ENCODE data around the gene PDRG1.
A peak's percentile ranks its signal among the peaks of the same experiment; 100 is the strongest.
"Not testable (repeated sequence)": the region's sequence is repeated elsewhere in the genome, so short reads cannot be mapped to it uniquely, and the experiment has no call there.

PDRG1 gene

DNA sequence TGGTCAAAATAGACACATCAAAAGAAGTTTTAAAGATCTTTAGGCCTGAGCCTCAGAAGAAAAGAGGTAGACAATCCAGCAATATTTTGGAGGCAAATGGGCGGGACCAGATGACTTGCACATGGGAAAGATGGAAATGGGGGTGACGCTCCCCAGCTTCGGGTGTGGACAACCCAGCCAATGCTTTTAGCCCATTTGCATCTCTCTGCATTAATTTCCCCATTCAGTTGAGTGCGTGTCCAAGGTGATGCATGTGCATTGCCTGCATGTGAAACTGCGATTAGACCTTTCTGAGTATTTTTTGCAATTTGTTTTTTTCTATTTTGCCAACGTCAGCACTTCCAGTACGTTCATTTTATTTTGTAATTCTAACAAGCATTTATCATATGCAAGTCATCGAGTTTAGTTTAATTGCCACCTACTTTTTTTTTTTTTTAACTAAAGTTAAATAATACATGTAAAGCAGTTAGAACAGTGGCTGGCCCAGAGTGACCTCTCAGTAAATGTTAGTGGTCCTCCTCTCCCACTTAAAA lies 24.2 kb downstream of the PDRG1 start:
- H3K27me3 Mint-ChIP-seq = peaks cover 19 to 33% of the 10 kb centered on the region in 2 donors
- no peak overlapping the region for H3K4me3 Mint-ChIP-seq
- H3K4me1 Mint-ChIP-seq = peaks cover 19 to 20% of the 10 kb centered on the region in 2 donors
- no peak overlapping the region for H3K27ac Mint-ChIP-seq
- no peak for ATAC-seq (replicated peaks)
- peaks cover 0 to 2% of the 10 kb centered on the region in 2 donors for H3K36me3 Mint-ChIP-seq
- peaks cover 0 to 4% of the 10 kb centered on the region in 2 donors for H3K9me3 Mint-ChIP-seq
- no peak for DNase-seq

DNA sequence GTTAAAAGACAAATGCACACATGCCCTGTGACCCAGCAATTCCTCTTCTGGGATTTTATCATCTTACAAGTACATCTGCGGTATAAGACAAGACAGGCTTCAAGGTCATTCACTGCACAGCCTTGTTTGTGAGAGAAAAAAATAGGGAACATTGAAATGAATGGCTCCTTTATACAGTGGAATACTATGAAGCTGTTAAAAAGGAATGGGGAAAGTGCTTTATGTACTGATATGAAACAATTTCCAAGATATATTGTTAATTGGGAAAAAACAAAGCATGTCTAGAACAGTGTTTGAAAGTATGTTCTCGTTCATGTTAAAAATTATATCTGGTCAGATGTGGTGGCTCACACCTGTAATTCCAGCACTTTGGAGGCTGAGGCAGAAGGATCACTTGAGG lies 25.4 kb downstream of the PDRG1 start:
- no peak for DNase-seq
- Mint-ChIP-seq H3K27ac (no peak overlapping the region), H3K4me3 (no peak overlapping the region), H3K36me3 (peaks cover 0 to 3% of the 10 kb centered on the region in 2 donors), H3K27me3 (peaks cover 19 to 32% of the 10 kb centered on the region in 2 donors), H3K9me3 (peaks cover 0 to 4% of the 10 kb centered on the region in 2 donors), H3K4me1 (peaks cover 19 to 20% of the 10 kb centered on the region in 2 donors)
- ATAC-seq (replicated peaks) = no peak

DNA sequence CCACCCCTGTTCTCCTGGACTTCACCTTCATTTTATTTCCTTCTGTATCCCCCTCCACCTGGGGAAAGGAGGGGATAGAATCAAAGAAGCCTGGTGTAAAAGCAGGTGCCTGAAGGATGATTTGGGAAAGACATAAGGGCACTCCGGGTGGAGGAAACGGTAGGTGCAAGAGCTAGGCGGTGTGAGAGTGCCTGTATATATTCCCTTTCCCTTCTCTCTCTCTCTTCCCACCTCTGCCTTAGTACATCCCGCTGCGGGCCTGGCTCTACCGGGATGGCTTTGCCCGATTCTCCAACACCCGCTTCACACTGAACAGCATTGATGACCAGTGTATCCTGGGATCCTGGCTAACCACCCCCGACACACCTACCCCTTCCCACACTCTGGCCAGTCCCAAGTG lies 26.2 kb downstream of the PDRG1 start:
- Mint-ChIP-seq H3K36me3 (peaks cover 2 to 3% of the 10 kb centered on the region in 2 donors), H3K27me3 (peaks cover 23 to 27% of the 10 kb centered on the region in 2 donors), H3K27ac (peak overlapping the region; percentile 88), H3K4me1 (peaks cover 20 to 22% of the 10 kb centered on the region in 2 donors), H3K4me3 (no peak overlapping the region), H3K9me3 (peaks cover 0 to 4% of the 10 kb centered on the region in 2 donors)
- ATAC-seq (replicated peaks) = no peak
- DNase-seq = no peak

DNA sequence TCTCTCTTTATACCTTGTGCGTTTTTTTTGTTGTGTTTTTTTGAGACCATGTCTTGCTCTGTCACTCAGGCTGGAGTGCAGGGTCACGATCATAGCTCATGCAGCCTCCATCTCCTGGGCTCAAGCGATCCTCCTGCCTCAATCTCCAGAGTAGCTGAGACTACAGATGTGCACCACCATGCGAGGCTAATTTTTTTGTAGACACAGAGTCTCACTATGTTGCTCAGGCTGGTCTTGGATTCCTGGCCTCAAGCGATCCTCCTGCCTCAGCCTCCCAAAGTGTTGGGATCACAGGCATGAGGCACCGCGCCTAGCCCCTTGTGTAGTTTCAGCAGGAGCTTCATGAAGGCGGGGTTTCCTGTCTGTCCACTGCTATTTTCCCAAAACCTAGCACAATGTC lies 27.3 kb downstream of the PDRG1 start:
- DNase-seq = no peak
- no peak for ATAC-seq (replicated peaks)
- H3K4me1 Mint-ChIP-seq = peaks cover 19 to 24% of the 10 kb centered on the region in 2 donors
- peaks cover 0 to 4% of the 10 kb centered on the region in 2 donors for H3K9me3 Mint-ChIP-seq
- peak overlapping the region in 1 of 2 donors; percentile 15 for H3K4me3 Mint-ChIP-seq
- peaks cover 3% of the 10 kb centered on the region in 2 donors for H3K36me3 Mint-ChIP-seq
- H3K27ac Mint-ChIP-seq = peak overlapping the region; percentile 91
- peaks cover 27 to 29% of the 10 kb centered on the region in 2 donors for H3K27me3 Mint-ChIP-seq

DNA sequence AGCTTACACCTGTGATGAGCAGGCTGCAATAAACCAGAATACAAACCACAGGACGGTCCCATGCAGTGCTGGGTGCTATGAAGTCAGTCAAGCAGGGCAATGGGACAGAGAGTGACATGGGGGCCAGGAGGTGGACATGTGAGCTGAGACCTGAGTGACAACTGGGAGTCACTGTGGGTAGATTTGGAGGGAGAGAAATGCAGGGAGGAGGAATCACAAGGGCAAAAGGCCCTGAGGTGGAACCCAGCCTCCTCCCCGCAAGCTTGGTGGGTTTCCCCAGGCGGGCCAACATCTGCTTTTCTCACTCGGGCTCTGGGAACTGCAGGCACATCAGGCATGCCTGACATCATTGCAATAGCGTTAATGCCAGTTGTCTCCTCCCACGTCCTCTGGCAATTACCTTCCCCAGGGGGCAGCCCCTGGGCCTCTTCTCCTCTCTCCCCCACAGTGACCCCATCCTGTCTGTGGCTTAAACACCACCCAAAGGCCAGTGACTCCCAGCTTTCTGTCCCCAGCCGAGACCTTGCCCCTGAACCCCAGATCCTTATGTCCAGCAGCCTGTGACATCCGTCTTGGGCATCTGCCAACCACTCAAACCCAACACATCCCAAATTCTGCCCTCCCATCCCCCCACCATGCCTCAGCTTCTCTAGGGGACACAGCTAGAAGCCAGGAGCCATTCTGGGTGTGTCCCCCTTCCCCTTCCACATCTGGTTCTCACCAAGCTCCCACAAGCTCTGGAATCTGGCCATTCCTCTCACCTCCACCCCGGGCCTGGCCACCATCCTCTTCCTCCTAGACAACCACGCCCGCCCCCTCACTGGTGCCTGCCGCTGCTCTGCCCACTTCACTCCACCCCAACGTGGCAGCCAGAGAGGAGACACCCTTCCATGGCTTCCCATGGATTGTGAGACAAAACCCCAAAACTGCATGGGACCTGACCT lies 28.2 kb downstream of the PDRG1 start:
- peak overlapping the region; percentile 91 for H3K27ac Mint-ChIP-seq
- peak; percentile 95 to 96 for ATAC-seq (replicated peaks)

DNA sequence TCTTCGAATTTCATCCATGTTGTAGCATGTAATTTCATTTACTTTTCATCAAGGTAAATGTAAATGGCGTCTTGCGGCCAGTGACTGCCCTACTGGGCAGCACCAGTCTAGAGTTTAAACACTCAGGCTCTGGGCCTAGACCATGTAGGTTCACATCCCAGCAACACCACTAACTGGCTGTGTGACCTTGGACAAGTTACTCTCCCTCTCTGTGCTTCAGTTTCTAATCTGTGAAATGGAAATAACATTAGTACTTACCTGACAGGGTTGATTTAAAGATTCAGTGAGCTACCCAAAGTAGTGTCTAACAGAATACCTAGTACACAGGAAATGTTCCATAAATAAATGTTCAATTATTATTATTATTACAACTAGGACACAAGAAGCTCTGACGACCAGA lies 29.3 kb downstream of the PDRG1 start:
- DNase-seq (no peak), ATAC-seq (replicated peaks) (no peak)
- Mint-ChIP-seq H3K27ac (no peak overlapping the region), H3K36me3 (peaks cover 3% of the 10 kb centered on the region in 2 donors), H3K4me1 (peaks cover 32 to 39% of the 10 kb centered on the region in 2 donors), H3K27me3 (peaks cover 27 to 29% of the 10 kb centered on the region in 2 donors), H3K9me3 (peaks cover 0 to 4% of the 10 kb centered on the region in 2 donors), H3K4me3 (no peak overlapping the region)

More for the DNA sequence above, 28.2 kb downstream of the PDRG1 start:
- Mint-ChIP-seq H3K9me3 (peaks cover 0 to 4% of the 10 kb centered on the region in 2 donors), H3K4me3 (peak overlapping the region; percentile 43 to 66), H3K4me1 (peaks cover 21 to 28% of the 10 kb centered on the region in 2 donors), H3K27me3 (peaks cover 27 to 29% of the 10 kb centered on the region in 2 donors), H3K36me3 (peaks cover 3% of the 10 kb centered on the region in 2 donors)
- peak; percentile 81 for DNase-seq

DNA sequence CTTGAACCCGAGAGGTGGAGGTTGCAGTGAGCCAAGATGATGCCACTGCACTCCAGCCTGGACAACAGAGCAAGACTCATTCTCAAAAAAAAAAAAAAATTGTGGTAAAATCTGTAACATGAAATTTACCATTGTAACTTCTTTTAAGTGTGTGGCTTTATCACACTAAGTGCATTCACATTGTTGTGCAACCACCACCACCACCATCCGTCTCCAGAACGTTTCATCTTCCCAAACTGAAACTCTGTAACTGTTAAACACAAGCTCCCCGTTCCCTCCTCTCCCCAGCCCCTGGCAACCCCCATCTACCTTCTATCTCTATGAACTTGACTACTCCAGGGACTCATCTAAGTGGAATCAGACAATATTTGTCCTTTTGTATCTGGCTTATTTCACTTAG lies 29.7 kb downstream of the PDRG1 start:
- Mint-ChIP-seq H3K9me3 (peaks cover 0 to 4% of the 10 kb centered on the region in 2 donors), H3K27me3 (peaks cover 27 to 29% of the 10 kb centered on the region in 2 donors), H3K4me3 (no peak overlapping the region), H3K27ac (no peak overlapping the region), H3K36me3 (peaks cover 3% of the 10 kb centered on the region in 2 donors), H3K4me1 (peaks cover 32 to 39% of the 10 kb centered on the region in 2 donors)
- ATAC-seq (replicated peaks) = no peak
- DNase-seq = no peak

DNA sequence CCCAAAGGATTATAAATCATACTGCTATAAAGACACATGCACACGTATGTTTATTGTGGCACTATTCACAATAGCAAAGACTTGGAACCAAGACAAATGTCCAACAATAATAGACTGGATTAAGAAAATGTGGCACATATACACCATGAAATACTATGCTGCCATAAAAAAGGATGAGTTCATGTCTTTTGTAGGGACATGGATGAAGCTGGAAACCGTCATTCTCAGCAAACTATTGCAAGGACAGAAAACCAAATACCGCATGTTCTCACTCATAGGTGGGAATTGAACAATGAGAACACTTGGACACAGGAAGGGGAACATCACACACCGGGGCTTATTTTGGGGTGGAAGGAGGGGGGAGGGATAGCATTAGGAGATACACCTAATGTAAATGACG lies 30.4 kb downstream of the PDRG1 start:
- ATAC-seq (replicated peaks); H3K27ac Mint-ChIP-seq; H3K36me3 Mint-ChIP-seq; H3K4me3 Mint-ChIP-seq; H3K9me3 Mint-ChIP-seq; DNase-seq: not testable (repeated sequence)
- peaks cover 32 to 42% of the 10 kb centered on the region in 2 donors for H3K4me1 Mint-ChIP-seq
- H3K27me3 Mint-ChIP-seq = peaks cover 27 to 28% of the 10 kb centered on the region in 2 donors

DNA sequence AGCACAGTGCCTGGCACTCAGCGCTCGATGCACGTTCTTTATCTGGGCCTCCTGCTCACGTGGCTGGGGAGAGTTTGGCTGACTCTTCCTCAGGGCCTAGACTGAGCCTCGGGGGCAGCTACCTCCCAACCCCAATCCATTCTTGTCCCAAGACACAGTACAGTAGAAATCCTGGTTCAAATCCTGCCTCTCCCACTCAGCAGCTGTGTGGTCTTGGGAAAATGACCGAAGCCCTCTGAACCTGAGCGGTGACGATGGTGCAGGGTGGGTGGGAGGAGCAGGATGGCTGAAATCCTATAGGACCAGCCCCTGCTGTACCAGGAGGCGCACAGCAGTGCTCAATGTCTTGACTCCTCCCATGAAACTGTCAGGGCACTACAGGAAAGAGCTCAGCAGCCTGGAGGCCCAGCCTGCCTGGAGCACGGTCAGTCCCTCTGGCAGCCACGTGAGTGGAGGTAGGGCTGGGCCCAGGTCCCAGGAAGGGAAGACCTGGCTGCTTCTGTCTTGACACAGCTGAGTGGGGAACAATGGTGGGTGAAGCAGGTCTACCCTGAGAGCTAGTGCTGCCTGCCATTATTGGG lies 31.5 kb downstream of the PDRG1 start:
- Mint-ChIP-seq H3K27me3 (peaks cover 18 to 21% of the 10 kb centered on the region in 2 donors), H3K4me1 (peaks cover 32 to 45% of the 10 kb centered on the region in 2 donors), H3K36me3 (peaks cover 3% of the 10 kb centered on the region in 2 donors), H3K4me3 (no peak overlapping the region), H3K27ac (peak overlapping the region; percentile 56), H3K9me3 (peaks cover 0 to 2% of the 10 kb centered on the region in 2 donors)
- no peak for ATAC-seq (replicated peaks)
- DNase-seq = no peak

DNA sequence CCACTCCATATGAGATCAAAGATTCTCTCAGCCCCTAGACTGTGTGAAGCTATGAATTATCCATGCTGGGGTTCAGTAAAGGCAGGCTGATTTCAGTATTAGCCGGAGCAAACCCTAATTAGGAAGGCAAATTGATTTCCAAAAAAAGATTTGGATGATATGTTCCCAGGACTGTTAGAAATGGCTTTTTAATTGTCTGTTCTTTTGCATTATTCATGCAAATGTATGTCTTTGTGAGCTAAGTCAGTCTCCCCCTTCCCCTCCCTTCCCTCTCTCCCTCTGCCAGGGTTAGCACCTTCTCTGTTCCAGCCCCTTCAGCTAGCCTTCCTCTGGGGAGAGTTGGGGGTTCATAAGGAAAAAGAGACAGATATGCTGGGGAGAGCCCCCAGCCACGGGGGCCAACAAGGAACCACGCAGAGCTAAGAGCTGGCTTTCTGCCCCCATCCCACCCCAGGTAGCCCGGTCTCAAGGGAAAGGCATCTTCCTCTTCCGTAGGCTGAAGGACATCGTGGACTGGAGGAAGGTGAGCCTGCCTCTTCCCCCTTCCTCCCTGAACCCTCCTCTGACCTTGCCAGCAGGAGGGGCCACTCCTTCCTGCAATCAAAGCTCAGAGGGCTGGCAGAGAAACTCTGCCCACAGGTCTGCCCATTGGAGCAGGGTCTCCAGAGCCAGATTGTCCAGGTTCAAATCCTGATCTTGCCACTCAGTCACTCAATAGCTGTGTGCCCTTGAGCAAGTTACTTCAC lies 32.3 kb downstream of the PDRG1 start:
- H3K27me3 Mint-ChIP-seq = peaks cover 17 to 18% of the 10 kb centered on the region in 2 donors
- peaks cover 32 to 43% of the 10 kb centered on the region in 2 donors for H3K4me1 Mint-ChIP-seq
- H3K4me3 Mint-ChIP-seq = no peak overlapping the region
- no peak overlapping the region for H3K27ac Mint-ChIP-seq
- ATAC-seq (replicated peaks) = no peak
- H3K36me3 Mint-ChIP-seq = peaks cover 3% of the 10 kb centered on the region in 2 donors
- H3K9me3 Mint-ChIP-seq = peaks cover 0 to 2% of the 10 kb centered on the region in 2 donors
- DNase-seq = no peak

DNA sequence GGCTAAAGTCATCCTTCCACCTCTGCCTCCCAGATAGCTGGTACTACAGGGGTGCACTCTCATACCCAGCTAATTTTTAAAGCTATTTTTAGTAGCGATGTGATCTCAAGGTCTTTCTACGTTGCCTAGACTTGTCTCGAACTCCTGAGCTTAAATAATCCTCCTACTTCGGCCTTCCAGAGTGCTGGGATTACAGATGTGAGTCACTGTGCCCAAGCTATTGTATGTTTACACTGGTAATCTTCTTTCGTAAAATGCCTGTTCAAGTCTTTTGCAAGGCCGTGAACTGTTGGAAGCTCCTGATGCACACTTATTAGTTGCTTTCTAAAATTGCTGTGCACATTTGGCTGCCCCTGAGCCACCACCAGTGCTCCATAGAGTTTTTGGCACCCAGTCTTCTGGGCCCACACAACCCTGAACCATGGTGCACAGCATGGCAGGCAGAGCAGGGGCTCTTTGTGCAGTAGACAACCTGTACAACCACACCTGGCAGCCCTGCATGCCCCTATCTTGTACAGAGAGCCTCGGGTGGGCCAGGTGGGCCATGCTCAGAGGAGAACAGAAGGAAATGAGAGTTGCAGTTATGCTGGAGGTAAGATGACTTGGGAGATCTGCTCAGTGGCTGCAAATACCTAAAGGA lies 33.3 kb downstream of the PDRG1 start:
- Mint-ChIP-seq H3K27me3 (peaks cover 8 to 9% of the 10 kb centered on the region in 2 donors), H3K4me3 (no peak overlapping the region), H3K9me3 (peaks cover 0 to 2% of the 10 kb centered on the region in 2 donors), H3K36me3 (peaks cover 3% of the 10 kb centered on the region in 2 donors), H3K27ac (no peak overlapping the region), H3K4me1 (peaks cover 22 to 33% of the 10 kb centered on the region in 2 donors)
- DNase-seq (no peak), ATAC-seq (replicated peaks) (no peak)

DNA sequence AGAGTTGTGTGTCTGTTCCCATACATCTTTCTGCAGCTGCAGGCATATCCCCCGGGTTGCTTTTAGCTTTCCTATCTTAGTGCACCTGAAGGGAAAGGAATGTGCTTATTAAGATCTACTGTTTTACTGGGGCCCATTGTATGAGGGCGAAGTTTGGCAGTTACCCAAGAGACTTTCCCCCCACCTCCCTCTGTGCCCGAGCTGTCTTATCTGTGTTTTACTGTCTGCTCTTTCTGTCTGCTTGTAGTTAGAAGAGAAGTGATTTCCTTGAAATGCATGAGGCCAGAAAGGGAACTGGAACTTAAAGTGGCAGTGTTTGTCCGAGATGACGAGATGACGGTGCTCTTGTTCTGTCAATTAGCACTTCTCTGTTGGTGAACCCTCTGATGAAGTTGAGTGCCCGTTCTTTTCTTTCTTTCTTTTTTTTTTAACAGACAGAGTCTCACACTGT lies 33.9 kb downstream of the PDRG1 start:
- Mint-ChIP-seq H3K4me1 (peaks cover 16 to 27% of the 10 kb centered on the region in 2 donors), H3K27ac (peak overlapping the region; percentile 39), H3K4me3 (peak overlapping the region; percentile 22 to 33)
- ATAC-seq (replicated peaks) = peak; percentile 79 to 83
- H3K9me3 Mint-ChIP-seq, H3K27me3 Mint-ChIP-seq, DNase-seq, H3K36me3 Mint-ChIP-seq: not testable (repeated sequence)

DNA sequence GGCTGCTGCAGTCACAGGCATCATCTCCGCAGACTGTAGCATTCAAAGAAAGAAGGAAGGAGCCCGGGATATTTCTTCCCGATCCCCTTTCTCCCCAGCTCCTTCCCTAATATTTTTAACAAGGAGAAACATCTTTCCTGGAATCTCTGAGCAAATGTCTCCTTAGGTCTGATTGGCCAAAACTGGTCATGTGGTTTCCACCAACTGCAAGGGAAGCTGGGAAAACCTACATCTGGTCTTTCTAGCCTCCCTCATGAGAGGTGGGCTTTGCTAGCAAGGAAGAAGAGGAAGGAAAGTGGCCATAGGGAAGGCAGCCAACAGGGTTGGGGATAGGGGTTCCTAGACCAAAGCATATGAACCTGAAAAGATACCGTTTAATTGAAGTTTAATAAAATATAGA lies 35.1 kb downstream of the PDRG1 start:
- Mint-ChIP-seq H3K4me3 (no peak overlapping the region), H3K4me1 (peaks cover 14 to 26% of the 10 kb centered on the region in 2 donors), H3K27me3 (peaks cover 5 to 8% of the 10 kb centered on the region in 2 donors), H3K36me3 (peaks cover 0 to 3% of the 10 kb centered on the region in 2 donors), H3K27ac (no peak overlapping the region), H3K9me3 (peaks cover 0 to 2% of the 10 kb centered on the region in 2 donors)
- no peak for ATAC-seq (replicated peaks)
- DNase-seq = no peak

All from stimulated activated naive B cell treated with anti-CD40 and anti-IgM and Interleukin-4, amounts not matched to agents 10 μg/mL and 1 μg/mL and 100 μg/mL, for 72 hours (primary cell).